ENCODE results near the gene SMARCD2.

GRCh38 chr17:63834431-63835166 lies 7.9 kb downstream of the SMARCD2 start:
- TF ChIP-seq POLR2AphosphoS5 (IDR thresholded peaks at IDR 0.05) (no peak), POLR2A (IDR thresholded peaks at IDR 0.05) (no peak)
